Activated naive CD8-positive, alpha-beta T cell treated with anti-CD3 and anti-CD28 coated beads for 36 hours (primary cell): ENCODE results near the gene PEX11G. TPM values are rescaled to one million over a fixed set of nuclear protein-coding genes. Genes with fewer than 3 reads are reported as not detected.
A peak's percentile ranks its signal among the peaks of the same experiment; 100 is the strongest.
"Not testable (repeated sequence)": the region's sequence is repeated elsewhere in the genome, so short reads cannot be mapped to it uniquely, and the experiment has no call there.

Source experiments
- DNase-seq: peaks from one replicate; pipeline ENCODE4 v3.0.0; 2021
- H3K27ac Mint-ChIP-seq: one replicate; pipeline ENCODE4 v1.8.0; 2022; ENCODE audit warnings: mild to moderate bottlenecking, moderate library complexity, mixed read lengths
- H3K27me3 Mint-ChIP-seq: one replicate; pipeline ENCODE4 v1.8.0; 2022; ENCODE audit warnings: mild to moderate bottlenecking, mixed read lengths
- H3K36me3 Mint-ChIP-seq: one replicate; pipeline ENCODE4 v1.8.0; 2021; ENCODE audit warnings: mild to moderate bottlenecking, mixed read lengths
- H3K4me1 Mint-ChIP-seq: one replicate; pipeline ENCODE4 v1.8.0; 2021; ENCODE audit warnings: mixed read lengths
- H3K4me3 Mint-ChIP-seq: one replicate; pipeline ENCODE4 v1.8.0; 2022; ENCODE audit warnings: mild to moderate bottlenecking, moderate library complexity, mixed read lengths
- H3K9me3 Mint-ChIP-seq: one replicate; pipeline ENCODE4 v1.8.0; 2022; ENCODE audit warnings: mixed read lengths
- total RNA-seq, 2 experiments: library from RNA; stranded (reverse); gene quantifications; one replicate each; pipeline ENCODE4 v1.2.3, GENCODE V29; 2021

The PEX11G gene
- total RNA-seq, 2 experiments from 2014 or later = 0.82 to 1.5 TPM

GRCh38 chr19:7447648-7448047, 41.2 kb downstream of the PEX11G start:
- H3K27me3 Mint-ChIP-seq = no peaks in the 10 kb centered on the region
- DNase-seq = no peak
- H3K4me3 Mint-ChIP-seq = no peak overlapping the region
- peaks cover 3% of the 10 kb centered on the region for H3K4me1 Mint-ChIP-seq
- H3K27ac Mint-ChIP-seq = no peak overlapping the region
- H3K36me3 Mint-ChIP-seq = peaks cover 21% of the 10 kb centered on the region
- peaks cover 3% of the 10 kb centered on the region for H3K9me3 Mint-ChIP-seq

DNA sequence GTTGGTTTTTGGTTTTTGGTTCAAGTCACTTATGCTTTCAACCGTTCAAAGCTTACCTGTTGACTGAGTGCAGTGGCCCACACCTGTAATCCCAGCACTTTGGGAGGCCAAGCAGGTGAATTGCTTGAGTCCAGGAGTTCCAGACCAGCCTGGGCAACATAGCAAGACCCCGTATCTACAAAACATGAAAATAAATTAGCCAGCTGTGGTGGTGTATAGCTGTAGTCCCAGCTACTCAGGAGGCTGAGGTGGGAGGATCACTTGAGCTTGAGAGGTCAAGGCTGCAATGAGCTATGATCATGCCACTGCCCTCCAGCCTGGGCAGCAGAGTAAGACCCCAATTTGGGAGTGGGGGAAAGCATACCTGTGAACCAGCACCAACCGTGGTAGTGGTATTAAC, 43.7 kb downstream of the PEX11G start:
- no peak overlapping the region for H3K4me3 Mint-ChIP-seq
- H3K9me3 Mint-ChIP-seq = no peaks in the 10 kb centered on the region
- no peak for DNase-seq
- peaks cover 11% of the 10 kb centered on the region for H3K36me3 Mint-ChIP-seq
- H3K27me3 Mint-ChIP-seq = no peaks in the 10 kb centered on the region
- H3K27ac Mint-ChIP-seq = no peak overlapping the region
- no peaks in the 10 kb centered on the region for H3K4me1 Mint-ChIP-seq

GRCh38 chr19:7444042-7444441, 44.8 kb downstream of the PEX11G start:
- Mint-ChIP-seq H3K36me3 (peaks cover 11% of the 10 kb centered on the region), H3K27ac (no peak overlapping the region), H3K27me3 (no peaks in the 10 kb centered on the region), H3K4me3 (no peak overlapping the region), H3K4me1 (no peaks in the 10 kb centered on the region), H3K9me3 (no peaks in the 10 kb centered on the region)
- DNase-seq = no peak

DNA sequence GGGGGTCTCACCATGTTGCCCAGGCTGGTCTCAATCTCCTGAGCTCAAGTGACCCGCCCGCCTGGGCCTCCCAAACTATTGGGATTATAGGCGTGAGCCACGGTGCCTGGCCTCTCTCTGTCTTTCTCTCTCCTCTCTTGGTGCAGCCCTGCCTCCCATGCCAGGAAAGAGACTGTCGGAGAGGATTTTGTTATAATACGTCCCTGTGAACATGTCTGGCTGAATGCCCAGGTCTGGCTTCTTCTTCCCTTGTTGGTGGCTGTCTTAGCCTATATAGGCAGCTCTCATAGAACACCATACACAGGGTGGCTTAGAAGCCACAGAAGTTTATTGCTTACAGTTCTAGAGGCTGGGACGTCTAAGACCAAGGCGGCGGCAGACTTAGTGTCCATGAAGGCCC, 46.4 kb downstream of the PEX11G start:
- Mint-ChIP-seq H3K9me3 (no peaks in the 10 kb centered on the region), H3K4me1 (no peaks in the 10 kb centered on the region), H3K27me3 (no peaks in the 10 kb centered on the region), H3K27ac (no peak overlapping the region), H3K36me3 (peaks cover 4% of the 10 kb centered on the region), H3K4me3 (no peak overlapping the region)
- DNase-seq = no peak

GRCh38 chr19:7441468-7442146, 47.2 kb downstream of the PEX11G start:
- H3K36me3 Mint-ChIP-seq = peaks cover 4% of the 10 kb centered on the region
- H3K27me3 Mint-ChIP-seq = no peaks in the 10 kb centered on the region
- H3K9me3 Mint-ChIP-seq = no peaks in the 10 kb centered on the region
- DNase-seq = no peak
- peaks cover 1% of the 10 kb centered on the region for H3K4me1 Mint-ChIP-seq
- no peak overlapping the region for H3K27ac Mint-ChIP-seq
- no peak overlapping the region for H3K4me3 Mint-ChIP-seq

DNA sequence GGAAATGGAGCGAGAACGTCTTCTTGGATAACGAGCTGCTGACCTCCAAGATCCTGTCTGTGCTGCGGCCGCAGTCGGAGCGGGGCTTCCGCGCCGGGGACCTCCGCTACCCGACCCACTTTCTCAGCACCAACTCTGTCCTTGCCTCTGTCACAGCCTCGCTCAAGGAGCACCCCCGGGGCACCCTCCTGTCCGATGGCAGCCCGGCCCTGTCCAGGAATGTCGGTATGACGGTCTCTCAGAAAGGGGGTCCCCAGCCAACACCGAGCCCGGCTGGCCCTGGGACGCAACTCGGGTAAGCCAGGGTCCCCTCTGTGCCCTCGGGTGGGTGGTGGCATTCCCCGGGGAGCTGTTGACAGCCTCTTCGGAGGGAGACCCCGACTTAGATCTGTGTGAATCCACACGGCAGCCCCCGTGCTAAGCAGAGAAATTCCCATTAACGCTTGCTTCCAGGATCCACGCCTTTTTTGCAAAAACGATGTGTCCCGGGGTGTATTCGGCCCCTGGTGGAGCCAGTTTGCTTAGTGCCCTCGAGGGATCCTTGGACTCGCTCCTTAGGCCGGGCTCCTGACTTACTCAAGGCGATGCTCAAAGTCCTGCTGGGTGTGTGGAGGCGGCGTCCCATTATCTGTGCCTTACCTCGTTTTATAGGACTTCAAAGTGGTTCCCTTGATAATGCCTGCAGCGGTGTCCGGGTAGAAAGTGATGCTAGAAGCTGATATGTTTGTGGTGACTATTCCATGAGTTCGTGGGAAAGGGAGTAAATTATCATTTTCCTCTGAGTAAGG, 48.5 kb downstream of the PEX11G start:
- Mint-ChIP-seq H3K9me3 (no peaks in the 10 kb centered on the region), H3K27me3 (no peaks in the 10 kb centered on the region), H3K27ac (no peak overlapping the region), H3K4me3 (no peak overlapping the region), H3K36me3 (peaks cover 4% of the 10 kb centered on the region), H3K4me1 (peaks cover 6% of the 10 kb centered on the region)
- DNase-seq = no peak

DNA sequence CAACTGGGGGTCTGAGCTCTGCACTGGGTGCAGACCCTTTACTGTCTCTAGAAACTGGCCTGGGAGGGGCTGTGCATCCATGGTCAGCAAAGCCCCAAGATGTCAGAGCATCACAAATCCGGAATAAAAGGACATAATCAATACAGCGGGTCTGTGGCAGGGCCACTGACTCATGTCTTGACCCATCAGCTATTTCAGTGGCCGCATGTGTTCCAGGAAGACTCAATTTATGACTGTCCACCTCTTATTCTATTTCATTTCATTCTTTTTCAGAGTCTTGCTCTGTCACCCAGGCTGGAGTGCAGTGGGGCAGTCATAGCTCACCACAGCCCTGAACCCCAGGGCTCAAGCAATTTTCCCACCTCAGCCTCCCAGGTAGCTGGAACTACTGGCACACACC, 53.2 kb downstream of the PEX11G start:
- Mint-ChIP-seq H3K4me3 (no peak overlapping the region), H3K27me3 (no peaks in the 10 kb centered on the region), H3K4me1 (peaks cover 6% of the 10 kb centered on the region), H3K36me3 (no peaks in the 10 kb centered on the region), H3K9me3 (no peaks in the 10 kb centered on the region), H3K27ac (peak overlapping the region; percentile 35)
- DNase-seq = no peak

GRCh38 chr19:7434391-7434790, 54.4 kb downstream of the PEX11G start:
- H3K27me3 Mint-ChIP-seq = no peaks in the 10 kb centered on the region
- no peak overlapping the region for H3K4me3 Mint-ChIP-seq
- H3K27ac Mint-ChIP-seq = no peak overlapping the region
- no peak for DNase-seq
- H3K4me1 Mint-ChIP-seq = peaks cover 6% of the 10 kb centered on the region
- no peaks in the 10 kb centered on the region for H3K9me3 Mint-ChIP-seq
- H3K36me3 Mint-ChIP-seq = no peaks in the 10 kb centered on the region

DNA sequence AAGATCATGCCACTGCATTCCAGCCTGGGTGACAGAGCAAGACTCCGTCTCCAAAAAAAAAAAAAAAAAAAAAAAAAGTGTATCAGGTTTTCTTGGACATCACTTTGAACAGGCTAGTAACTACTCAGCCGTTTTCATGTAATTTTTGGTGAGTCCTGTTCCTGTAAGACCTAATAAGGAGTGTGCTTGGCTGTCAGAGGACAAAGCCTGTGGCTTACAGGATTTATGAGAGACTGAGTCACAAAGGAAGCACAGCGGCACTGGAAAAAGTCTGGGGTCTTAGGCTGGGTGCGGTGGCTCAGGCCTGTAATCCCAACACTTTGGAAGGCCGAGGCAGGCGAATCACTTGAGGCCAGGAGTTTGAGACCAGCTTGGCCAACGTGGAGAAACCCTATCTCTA, 55.4 kb downstream of the PEX11G start:
- H3K36me3 Mint-ChIP-seq, DNase-seq, H3K27ac Mint-ChIP-seq, H3K4me3 Mint-ChIP-seq, H3K4me1 Mint-ChIP-seq, H3K27me3 Mint-ChIP-seq, H3K9me3 Mint-ChIP-seq: not testable (repeated sequence)

DNA sequence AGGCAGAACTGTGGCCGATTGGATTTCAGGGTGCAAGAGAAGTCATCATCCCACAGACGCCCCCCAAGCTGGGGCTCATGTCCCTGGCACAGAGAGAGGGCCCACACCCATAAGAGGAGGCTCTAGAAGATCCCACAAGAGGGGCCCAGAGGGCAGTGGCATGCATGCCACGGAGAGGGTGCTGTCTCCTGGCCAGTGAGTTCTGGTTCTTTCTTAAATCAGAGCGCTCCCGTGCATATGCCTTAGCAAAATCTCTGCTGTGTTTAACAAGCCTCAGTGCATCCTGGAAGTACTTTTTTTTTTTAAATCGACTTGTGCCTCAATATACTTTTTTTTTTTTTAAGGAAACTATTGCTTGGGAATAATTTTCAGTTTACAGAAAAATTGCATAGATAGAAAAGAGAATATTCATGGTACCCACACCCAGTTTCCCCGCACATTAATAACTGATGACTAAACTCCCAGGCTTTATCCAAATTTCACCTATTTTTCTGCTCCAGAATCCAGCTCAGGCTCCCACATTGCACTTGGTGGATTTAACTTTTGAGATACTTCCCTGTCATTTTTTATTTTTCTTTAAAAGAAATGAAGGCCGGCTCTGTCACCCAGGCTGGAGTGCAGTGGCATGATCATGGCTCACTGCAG, 59.1 kb downstream of the PEX11G start:
- no peak overlapping the region for H3K27ac Mint-ChIP-seq
- no peaks in the 10 kb centered on the region for H3K27me3 Mint-ChIP-seq
- no peaks in the 10 kb centered on the region for H3K9me3 Mint-ChIP-seq
- H3K4me1 Mint-ChIP-seq = peaks cover 24% of the 10 kb centered on the region
- H3K4me3 Mint-ChIP-seq = no peak overlapping the region
- peaks cover 3% of the 10 kb centered on the region for H3K36me3 Mint-ChIP-seq
- DNase-seq = no peak

GRCh38 chr19:7428651-7429113, 60.2 kb downstream of the PEX11G start:
- Mint-ChIP-seq H3K4me1 (peaks cover 24% of the 10 kb centered on the region), H3K27ac (peak overlapping the region; percentile 45), H3K36me3 (peaks cover 3% of the 10 kb centered on the region), H3K27me3 (no peaks in the 10 kb centered on the region), H3K4me3 (no peak overlapping the region), H3K9me3 (no peaks in the 10 kb centered on the region)
- no peak for DNase-seq

DNA sequence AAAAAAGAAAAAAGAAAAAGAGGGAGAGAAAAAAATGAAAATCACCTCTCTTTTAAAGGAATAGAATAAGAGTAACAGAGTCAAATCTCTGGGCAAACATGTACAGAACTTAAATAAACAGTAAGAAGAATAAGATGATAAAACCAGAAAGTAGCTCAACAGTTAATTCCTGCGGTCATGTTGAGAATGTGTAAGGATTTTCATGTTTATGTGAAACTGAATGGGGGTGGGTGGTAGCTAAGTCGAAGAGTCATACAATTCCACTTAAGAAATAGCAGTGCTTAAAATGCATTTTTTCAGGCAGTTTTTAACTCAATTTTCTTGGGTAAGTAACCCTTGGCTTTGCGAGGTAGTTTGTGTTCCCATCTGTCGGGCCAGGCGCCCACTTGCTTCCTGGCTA, 60.9 kb downstream of the PEX11G start:
- Mint-ChIP-seq H3K9me3 (no peaks in the 10 kb centered on the region), H3K27ac (peak overlapping the region; percentile 74), H3K4me3 (no peak overlapping the region), H3K4me1 (peaks cover 24% of the 10 kb centered on the region), H3K36me3 (peaks cover 6% of the 10 kb centered on the region), H3K27me3 (no peaks in the 10 kb centered on the region)
- no peak for DNase-seq

DNA sequence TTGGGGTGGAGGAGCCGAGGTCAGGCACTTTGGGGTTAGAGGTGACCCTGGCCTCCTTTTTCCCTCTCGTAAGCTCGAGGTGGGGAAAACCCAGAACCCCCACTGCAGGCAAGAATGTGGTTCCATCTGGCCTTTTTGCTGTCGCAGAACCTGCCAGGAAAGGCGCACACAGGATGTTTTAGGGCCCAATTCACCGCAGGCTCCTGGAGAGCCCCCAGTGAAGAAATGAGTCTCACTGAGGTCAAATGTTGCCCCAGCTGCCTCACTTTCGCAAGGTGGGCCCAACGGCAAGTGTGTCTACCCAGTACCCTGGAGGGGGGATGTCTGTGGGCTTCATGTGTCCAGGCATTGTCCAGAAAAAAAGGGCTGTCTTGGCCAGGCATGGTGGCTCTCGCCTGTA, 61.8 kb downstream of the PEX11G start:
- Mint-ChIP-seq H3K4me1 (peaks cover 24% of the 10 kb centered on the region), H3K4me3 (no peak overlapping the region), H3K9me3 (no peaks in the 10 kb centered on the region), H3K36me3 (peaks cover 8% of the 10 kb centered on the region), H3K27me3 (no peaks in the 10 kb centered on the region), H3K27ac (peak overlapping the region; percentile 74)
- peak; percentile 44 for DNase-seq
